Measurements from ENCODE around the gene UBR3.
"Not testable (repeated sequence)": the region's sequence is repeated elsewhere in the genome, so short reads cannot be mapped to it uniquely, and the experiment has no call there.

UBR3 gene

GRCh38 chr2:170123593-170123992 lies 296.3 kb downstream of the UBR3 start:
- Histone ChIP-seq H3K9me3 (ENCODE audit: control insufficient read depth, insufficient read depth, low read depth, low read length) (no peaks in the 10 kb centered on the region), H3K36me3 (ENCODE audit: control insufficient read depth in 2 of 2, insufficient read depth in 1 of 2, low read length in 2 of 2) (no peaks in the 10 kb centered on the region), H3K4me1 (ENCODE audit: control insufficient read depth, insufficient read depth, low read length) (no peaks in the 10 kb centered on the region), H3K4me3 (ENCODE audit: low read depth, low read length) (no peak overlapping the region), H3K27ac (ENCODE audit: extremely low read depth, low read depth, low read length) (no peak overlapping the region)
- TF ChIP-seq ZFP69B (tag by site-specific recombination; IDR thresholded peaks at IDR 0.05), result no peak
- TF ChIP-seq, protein P1, sequence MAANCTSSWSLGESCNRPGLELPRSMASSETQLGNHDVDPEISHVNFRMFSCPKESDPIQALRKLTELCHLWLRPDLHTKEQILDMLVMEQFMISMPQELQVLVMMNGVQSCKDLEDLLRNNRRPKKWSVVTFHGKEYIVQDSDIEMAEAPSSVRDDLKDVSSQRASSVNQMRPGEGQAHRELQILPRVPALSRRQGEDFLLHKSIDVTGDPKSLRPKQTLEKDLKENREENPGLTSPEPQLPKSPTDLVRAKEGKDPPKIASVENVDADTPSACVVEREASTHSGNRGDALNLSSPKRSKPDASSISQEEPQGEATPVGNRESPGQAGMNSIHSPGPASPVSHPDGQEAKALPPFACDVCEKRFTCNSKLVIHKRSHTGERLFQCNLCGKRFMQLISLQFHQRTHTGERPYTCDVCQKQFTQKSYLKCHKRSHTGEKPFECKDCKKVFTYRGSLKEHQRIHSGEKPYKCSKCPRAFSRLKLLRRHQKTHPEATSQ (tag by site-specific recombination; IDR thresholded peaks at IDR 0.05), result no peak
- TF ChIP-seq ZNF768 (tag by site-specific recombination; IDR thresholded peaks at IDR 0.05), result no peak
- no peak for TF ChIP-seq EGR2 (tag by site-specific recombination; IDR thresholded peaks at IDR 0.05; ENCODE audit: low read depth)
- TF ChIP-seq ZSCAN23 (tag by site-specific recombination; IDR thresholded peaks at IDR 0.05), result no peak
- TF ChIP-seq ZNF488 (tag by site-specific recombination; IDR thresholded peaks at IDR 0.05), result no peak
- TF ChIP-seq SCRT2 (tag by site-specific recombination; IDR thresholded peaks at IDR 0.05), result no peak
- POLR2A ChIA-PET, result no interaction called here
- CTCF ChIA-PET, result no interaction called here

- H3K27ac ChIP-seq (ENCODE audit: extremely low read depth, low read depth, low read length); POLR2A ChIA-PET; H3K9me3 ChIP-seq (ENCODE audit: control insufficient read depth, insufficient read depth, low read depth, low read length); H3K36me3 ChIP-seq (ENCODE audit: control insufficient read depth in 2 of 2, insufficient read depth in 1 of 2, low read length in 2 of 2); H3K4me1 ChIP-seq (ENCODE audit: control insufficient read depth, insufficient read depth, low read length); H3K4me3 ChIP-seq (ENCODE audit: low read depth, low read length); CTCF ChIA-PET: not testable (repeated sequence)
Measured at GRCh38 chr2:170126138-170126728, 299.0 kb downstream of the UBR3 start.
